Heart left ventricle (tissue), 13 donors: ENCODE measurements around the gene RPS6KA6.

Source experiments
- CTCF ChIP-seq, 12 donors: fragments of 200-600 bp; sonication (generic) in 4 of 12; IDR thresholded peaks; one replicate each; pipeline versions ENCODE4 v1.5.0 to v1.8.0; 2018 to 2022; ENCODE audit warnings: antibody characterized with exemption in 12 of 12, mild to moderate bottlenecking in 5 of 12
- POLR2A ChIP-seq, 2 donors: fragments of 450-650 bp; IDR thresholded peaks; one replicate each; pipeline ENCODE4 v1.6.1; 2017; ENCODE audit warnings: antibody characterized with exemption in 2 of 2, mild to moderate bottlenecking in 2 of 2, moderate library complexity in 2 of 2
- donor health status: ischemic (EF 13 %, LVEDD 7.1; RV severe dilation, severe dysfunction).
- donor health status: DM: no; HTN: yes; CAD: no.
- donor health status: DM: no; HTN: no; CAD: no.
- donor health status: ischemic (EF 25% LVEDD 6.9; RV normal size, moderate dysfunction).
- donor health status: ischemic (EF 25% LVEDD 5.7; RV mildly dilated, moderate dysfunction).
- donor health status: ischemic (EF 35%, LVEDD 5.7; RV mildly dilated, moderate dysfunction).
- donor health status: nonischemic (EF 11% LVEDD 7.7; RV severe dilation, severe dysfunction).
- donor health status: DM: yes; HTN: yes; CAD: no.
- donor health status: PGD.
- donor health status: ischemic (EF 29% LVEDD 5.4; RV normal size, mild dysfunction).
- donor health status: nonischemic (EF 23%, LVEDD 6.1; RV moderate dilation, normal function).

DNA sequence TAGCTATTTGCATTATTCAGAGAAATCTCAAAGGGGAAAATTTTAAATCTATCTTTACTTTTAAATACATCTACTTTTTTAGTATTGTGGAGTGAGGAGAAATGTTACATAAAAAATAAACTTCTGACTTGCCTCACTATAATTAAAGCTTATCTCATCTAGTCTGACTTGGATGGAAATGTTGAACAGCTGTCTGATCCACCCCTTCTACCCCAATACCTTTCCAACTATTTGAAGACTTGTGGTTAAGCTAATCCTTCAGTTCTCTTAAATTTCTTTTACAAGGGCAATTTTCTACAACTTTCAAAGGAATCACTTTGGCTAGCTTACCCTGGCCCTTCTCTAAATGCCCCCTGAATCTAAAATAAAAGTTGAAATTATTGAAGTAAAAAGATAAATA is 17.3 kb upstream of the RPS6KA6 start:
- TF ChIP-seq POLR2A (IDR thresholded peaks at IDR 0.05) (no peak), CTCF (IDR thresholded peaks at IDR 0.05) (no peak)
